Panc1 (cell line): Measurements from ENCODE around the gene RAPGEF3.

Experiments
- CTCF ChIP-seq: fragments of 450-650 bp; IDR thresholded peaks from 2 replicates; pipeline ENCODE4 v1.5.1; 2017; ENCODE audit warnings: mild to moderate bottlenecking
- POLR2AphosphoS5 ChIP-seq: IDR thresholded peaks from 2 replicates; pipeline ENCODE4 v1.6.1; 2012; ENCODE audit warnings: mild to moderate bottlenecking, low read depth, low read length, moderate library complexity
- SIN3A ChIP-seq: IDR thresholded peaks from 2 replicates; pipeline ENCODE4 v1.6.1; 2012; ENCODE audit warnings: low read depth, mild to moderate bottlenecking, low read length, moderate library complexity, borderline replicate concordance; ENCODE audit not compliant: insufficient read depth
- TF ChIP-seq, protein P1 (sequence below), 2 experiments: IDR thresholded peaks; 2 replicates each; pipeline ENCODE4 v1.6.1; 2011 to 2012; ENCODE audit warnings: low read depth in 2 of 2, control low read depth in 1 of 2, low read length in 1 of 2, mild to moderate bottlenecking in 1 of 2, moderate library complexity in 1 of 2; ENCODE audit not compliant: insufficient read depth in 1 of 2

DNA sequence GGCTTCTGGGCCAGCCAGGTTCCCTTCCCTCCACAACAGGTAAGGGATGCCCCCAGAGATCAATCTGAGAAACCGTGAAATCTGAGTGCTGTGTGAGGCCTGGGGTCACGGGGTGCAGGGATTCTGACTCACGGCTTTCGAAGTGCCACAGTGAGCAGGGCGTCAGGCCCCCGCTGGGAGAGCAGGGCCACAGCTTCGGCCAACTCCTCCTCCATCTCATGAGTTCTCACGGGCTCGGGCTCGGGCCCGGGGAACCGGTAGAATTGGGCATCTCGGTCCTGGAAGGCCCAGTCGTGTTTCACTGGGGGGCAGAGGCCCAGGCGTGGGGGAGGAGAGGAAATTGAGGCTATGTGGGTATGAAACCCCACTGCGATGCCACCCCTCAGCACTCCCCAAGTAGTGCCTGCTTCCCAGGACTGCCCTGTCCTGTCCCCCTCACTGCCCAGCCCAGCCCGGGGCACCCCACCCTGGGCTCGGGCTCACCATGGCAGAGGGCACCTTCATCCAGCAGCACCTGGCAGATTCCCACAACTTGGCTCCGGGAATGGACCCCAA is 7.7 kb downstream of the RAPGEF3 start:
- TF ChIP-seq POLR2AphosphoS5 (no peak), CTCF (no peak), SIN3A (no peak)
- TF ChIP-seq, protein P1, sequence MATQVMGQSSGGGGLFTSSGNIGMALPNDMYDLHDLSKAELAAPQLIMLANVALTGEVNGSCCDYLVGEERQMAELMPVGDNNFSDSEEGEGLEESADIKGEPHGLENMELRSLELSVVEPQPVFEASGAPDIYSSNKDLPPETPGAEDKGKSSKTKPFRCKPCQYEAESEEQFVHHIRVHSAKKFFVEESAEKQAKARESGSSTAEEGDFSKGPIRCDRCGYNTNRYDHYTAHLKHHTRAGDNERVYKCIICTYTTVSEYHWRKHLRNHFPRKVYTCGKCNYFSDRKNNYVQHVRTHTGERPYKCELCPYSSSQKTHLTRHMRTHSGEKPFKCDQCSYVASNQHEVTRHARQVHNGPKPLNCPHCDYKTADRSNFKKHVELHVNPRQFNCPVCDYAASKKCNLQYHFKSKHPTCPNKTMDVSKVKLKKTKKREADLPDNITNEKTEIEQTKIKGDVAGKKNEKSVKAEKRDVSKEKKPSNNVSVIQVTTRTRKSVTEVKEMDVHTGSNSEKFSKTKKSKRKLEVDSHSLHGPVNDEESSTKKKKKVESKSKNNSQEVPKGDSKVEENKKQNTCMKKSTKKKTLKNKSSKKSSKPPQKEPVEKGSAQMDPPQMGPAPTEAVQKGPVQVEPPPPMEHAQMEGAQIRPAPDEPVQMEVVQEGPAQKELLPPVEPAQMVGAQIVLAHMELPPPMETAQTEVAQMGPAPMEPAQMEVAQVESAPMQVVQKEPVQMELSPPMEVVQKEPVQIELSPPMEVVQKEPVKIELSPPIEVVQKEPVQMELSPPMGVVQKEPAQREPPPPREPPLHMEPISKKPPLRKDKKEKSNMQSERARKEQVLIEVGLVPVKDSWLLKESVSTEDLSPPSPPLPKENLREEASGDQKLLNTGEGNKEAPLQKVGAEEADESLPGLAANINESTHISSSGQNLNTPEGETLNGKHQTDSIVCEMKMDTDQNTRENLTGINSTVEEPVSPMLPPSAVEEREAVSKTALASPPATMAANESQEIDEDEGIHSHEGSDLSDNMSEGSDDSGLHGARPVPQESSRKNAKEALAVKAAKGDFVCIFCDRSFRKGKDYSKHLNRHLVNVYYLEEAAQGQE (IDR thresholded peaks at IDR 0.05; ENCODE audit: insufficient read depth in 1 of 2, low read depth in 2 of 2, low read length in 1 of 2), result no peak
